Activated naive CD8-positive, alpha-beta T cell (primary cell): ENCODE results near the gene PEX11G.
"Not testable (repeated sequence)": the region's sequence is repeated elsewhere in the genome, so short reads cannot be mapped to it uniquely, and the experiment has no call there.

Experiments used
- H3K27ac Mint-ChIP-seq: one replicate; pipeline ENCODE4 v1.8.0; 2021; ENCODE audit warnings: mixed read lengths
- H3K27me3 Mint-ChIP-seq: one replicate; pipeline ENCODE4 v1.8.0; 2021; ENCODE audit warnings: mixed read lengths
- H3K36me3 Mint-ChIP-seq: one replicate; pipeline ENCODE4 v1.8.0; 2021; ENCODE audit warnings: mixed read lengths
- H3K4me1 Mint-ChIP-seq: one replicate; pipeline ENCODE4 v1.8.0; 2021; ENCODE audit warnings: low read depth, mixed read lengths
- H3K4me3 Mint-ChIP-seq: one replicate; pipeline ENCODE4 v1.8.0; 2021; ENCODE audit warnings: mild to moderate bottlenecking, mixed read lengths
- H3K9me3 Mint-ChIP-seq: one replicate; pipeline ENCODE4 v1.8.0; 2021; ENCODE audit warnings: low read depth, mixed read lengths

PEX11G gene

GRCh38 chr19:7469669-7470285 lies 19.1 kb downstream of the PEX11G start:
- no peak overlapping the region for H3K4me3 Mint-ChIP-seq
- no peak overlapping the region for H3K27ac Mint-ChIP-seq
- H3K27me3 Mint-ChIP-seq, result no peaks in the 10 kb centered on the region
- H3K9me3 Mint-ChIP-seq, result no peaks in the 10 kb centered on the region
- no peaks in the 10 kb centered on the region for H3K36me3 Mint-ChIP-seq
- no peaks in the 10 kb centered on the region for H3K4me1 Mint-ChIP-seq

- no peak overlapping the region for H3K27ac Mint-ChIP-seq
- no peaks in the 10 kb centered on the region for H3K4me1 Mint-ChIP-seq
- no peaks in the 10 kb centered on the region for H3K9me3 Mint-ChIP-seq
- no peaks in the 10 kb centered on the region for H3K27me3 Mint-ChIP-seq
- H3K4me3 Mint-ChIP-seq, result no peak overlapping the region
- no peaks in the 10 kb centered on the region for H3K36me3 Mint-ChIP-seq
These were observed 20.0 kb downstream of the PEX11G start for GRCh38 chr19:7468840-7469239.

GRCh38 chr19:7467009-7467989 lies 21.5 kb downstream of the PEX11G start:
- no peaks in the 10 kb centered on the region for H3K4me1 Mint-ChIP-seq
- H3K4me3 Mint-ChIP-seq, result no peak overlapping the region
- H3K36me3 Mint-ChIP-seq, result no peaks in the 10 kb centered on the region
- peak overlapping the region; percentile 22 for H3K27ac Mint-ChIP-seq
- H3K27me3 Mint-ChIP-seq, result no peaks in the 10 kb centered on the region
- H3K9me3 Mint-ChIP-seq, result no peaks in the 10 kb centered on the region

GRCh38 chr19:7463575-7463974 lies 25.3 kb downstream of the PEX11G start:
- no peak overlapping the region for H3K27ac Mint-ChIP-seq
- no peaks in the 10 kb centered on the region for H3K9me3 Mint-ChIP-seq
- H3K27me3 Mint-ChIP-seq, result no peaks in the 10 kb centered on the region
- H3K36me3 Mint-ChIP-seq, result no peaks in the 10 kb centered on the region
- H3K4me1 Mint-ChIP-seq, result no peaks in the 10 kb centered on the region
- H3K4me3 Mint-ChIP-seq, result no peak overlapping the region

GRCh38 chr19:7461841-7462629 lies 26.8 kb downstream of the PEX11G start:
- H3K27ac Mint-ChIP-seq, result peak overlapping the region; percentile 10
- no peak overlapping the region for H3K4me3 Mint-ChIP-seq
- no peaks in the 10 kb centered on the region for H3K9me3 Mint-ChIP-seq
- no peaks in the 10 kb centered on the region for H3K27me3 Mint-ChIP-seq
- peaks cover 1% of the 10 kb centered on the region for H3K36me3 Mint-ChIP-seq
- peaks cover under 1% of the 10 kb centered on the region for H3K4me1 Mint-ChIP-seq

GRCh38 chr19:7460562-7460966 lies 28.3 kb downstream of the PEX11G start:
- no peak overlapping the region for H3K27ac Mint-ChIP-seq

GRCh38 chr19:7459773-7460172 lies 29.1 kb downstream of the PEX11G start:
- H3K27ac Mint-ChIP-seq, result no peak overlapping the region

More at GRCh38 chr19:7460562-7460966, 28.3 kb downstream of the PEX11G start:
- H3K4me3 Mint-ChIP-seq, result no peak overlapping the region
- H3K27me3 Mint-ChIP-seq, result no peaks in the 10 kb centered on the region
- no peaks in the 10 kb centered on the region for H3K9me3 Mint-ChIP-seq
- peaks cover 6% of the 10 kb centered on the region for H3K36me3 Mint-ChIP-seq
- peaks cover 6% of the 10 kb centered on the region for H3K4me1 Mint-ChIP-seq

GRCh38 chr19:7458675-7459074 lies 30.2 kb downstream of the PEX11G start:
- Mint-ChIP-seq H3K27ac (no peak overlapping the region), H3K36me3 (peaks cover 15% of the 10 kb centered on the region), H3K4me3 (no peak overlapping the region), H3K4me1 (peaks cover 9% of the 10 kb centered on the region), H3K9me3 (no peaks in the 10 kb centered on the region), H3K27me3 (no peaks in the 10 kb centered on the region)

More at GRCh38 chr19:7459773-7460172, 29.1 kb downstream of the PEX11G start:
- peaks cover 7% of the 10 kb centered on the region for H3K4me1 Mint-ChIP-seq
- H3K4me3 Mint-ChIP-seq, result no peak overlapping the region
- no peaks in the 10 kb centered on the region for H3K9me3 Mint-ChIP-seq
- H3K36me3 Mint-ChIP-seq, result peaks cover 12% of the 10 kb centered on the region
- no peaks in the 10 kb centered on the region for H3K27me3 Mint-ChIP-seq

- H3K4me1 Mint-ChIP-seq, result peaks cover 14% of the 10 kb centered on the region
- H3K9me3 Mint-ChIP-seq, result no peaks in the 10 kb centered on the region
- H3K4me3 Mint-ChIP-seq, result no peak overlapping the region
- H3K27me3 Mint-ChIP-seq, result no peaks in the 10 kb centered on the region
- peak overlapping the region; percentile 72 for H3K27ac Mint-ChIP-seq
- peaks cover 18% of the 10 kb centered on the region for H3K36me3 Mint-ChIP-seq
These were observed 31.8 kb downstream of the PEX11G start for GRCh38 chr19:7456964-7457541.

- H3K27ac Mint-ChIP-seq, result peak overlapping the region; percentile 68
- peaks cover 18% of the 10 kb centered on the region for H3K36me3 Mint-ChIP-seq
These were observed 33.1 kb downstream of the PEX11G start for GRCh38 chr19:7455600-7456296.

GRCh38 chr19:7454998-7455397 lies 33.8 kb downstream of the PEX11G start:
- Mint-ChIP-seq H3K9me3 (no peaks in the 10 kb centered on the region), H3K36me3 (peaks cover 21% of the 10 kb centered on the region), H3K4me1 (peaks cover 24% of the 10 kb centered on the region), H3K27me3 (no peaks in the 10 kb centered on the region), H3K4me3 (no peak overlapping the region), H3K27ac (peak overlapping the region; percentile 68)

More at GRCh38 chr19:7455600-7456296, 33.1 kb downstream of the PEX11G start:
- no peaks in the 10 kb centered on the region for H3K27me3 Mint-ChIP-seq
- peaks cover 19% of the 10 kb centered on the region for H3K4me1 Mint-ChIP-seq
- H3K9me3 Mint-ChIP-seq, result no peaks in the 10 kb centered on the region
- H3K4me3 Mint-ChIP-seq, result no peak overlapping the region

- Mint-ChIP-seq H3K4me1 (peaks cover 18% of the 10 kb centered on the region), H3K4me3 (no peak overlapping the region), H3K27ac (no peak overlapping the region)
These were observed 38.3 kb downstream of the PEX11G start for GRCh38 chr19:7450243-7451223.

GRCh38 chr19:7449391-7450070 lies 39.3 kb downstream of the PEX11G start:
- Mint-ChIP-seq H3K4me1 (peaks cover 17% of the 10 kb centered on the region), H3K36me3 (peaks cover 12% of the 10 kb centered on the region)
- not testable (repeated sequence) for H3K27ac Mint-ChIP-seq, H3K27me3 Mint-ChIP-seq, H3K4me3 Mint-ChIP-seq, H3K9me3 Mint-ChIP-seq

More at GRCh38 chr19:7450243-7451223, 38.3 kb downstream of the PEX11G start:
- Mint-ChIP-seq H3K9me3 (no peaks in the 10 kb centered on the region), H3K36me3 (peaks cover 18% of the 10 kb centered on the region), H3K27me3 (no peaks in the 10 kb centered on the region)
